Suprapubic skin (tissue), 4 donors: ENCODE data around the gene CFAP97D1. TPM values are rescaled to one million over a fixed set of nuclear protein-coding genes. Genes with fewer than 3 reads are reported as not detected.
A peak's percentile ranks its signal among the peaks of the same experiment; 100 is the strongest.

Source experiments
- DNase-seq, 2 donors: peaks; one replicate each; pipeline ENCODE4 v3.0.0-alpha.2; 2019; ENCODE audit warnings: low spot score in 2 of 2
- H3K27ac ChIP-seq: fragments of 200-600 bp; sonication (generic); one replicate; pipeline ENCODE4 v1.5.1; 2019
- H3K27me3 ChIP-seq: fragments of 200-600 bp; sonication (generic); one replicate; pipeline ENCODE4 v1.5.1; 2019
- H3K36me3 ChIP-seq: fragments of 200-600 bp; sonication (generic); one replicate; pipeline ENCODE4 v1.5.1; 2019
- H3K4me1 ChIP-seq: fragments of 200-600 bp; sonication (generic); one replicate; pipeline ENCODE4 v1.5.1; 2019
- H3K4me3 ChIP-seq: fragments of 200-600 bp; sonication (generic); one replicate; pipeline ENCODE4 v1.5.1; 2019; ENCODE audit warnings: mild to moderate bottlenecking
- H3K9me3 ChIP-seq: fragments of 200-600 bp; sonication (generic); one replicate; pipeline ENCODE4 v1.5.1; 2019
- EP300 ChIP-seq: sonication (generic); formaldehyde crosslinking; IDR thresholded peaks from one replicate; pipeline ENCODE4 v1.6.1; 2017; ENCODE audit warnings: antibody characterized with exemption
- POLR2A ChIP-seq, 2 donors: fragments of 450-650 bp; IDR thresholded peaks; one replicate each; pipeline ENCODE4 v1.6.1; 2017; ENCODE audit warnings: antibody characterized with exemption in 2 of 2, mild to moderate bottlenecking in 2 of 2, moderate library complexity in 2 of 2
- POLR2AphosphoS5 ChIP-seq, 3 donors: sonication (generic); formaldehyde crosslinking; IDR thresholded peaks; one replicate each; pipeline ENCODE4 v1.6.1; 2017; ENCODE audit warnings: antibody characterized with exemption in 3 of 3
- WGBS: methylation state at CpG from one replicate; pipeline ENCODE4 v1.1.5; 2018; 5-methylcytosine and 5-hydroxymethylcytosine counted together
- total RNA-seq, 4 donors: library from RNA; depleted of rRNA; stranded (reverse); fragments of >200 nt; gene quantifications; one replicate each; pipeline ENCODE4 v1.1.0, GENCODE V29; 2016
- TF ChIP-seq, protein P1 (sequence below), 2 donors: fragments of 200-600 bp in 1 of 2; fragments of 450-650 bp in 1 of 2; sonication (generic) in 1 of 2; IDR thresholded peaks; one replicate each; pipeline ENCODE4 v1.5.1; 2016 to 2019; ENCODE audit warnings: antibody characterized with exemption in 2 of 2, mild to moderate bottlenecking in 1 of 2, moderate library complexity in 1 of 2

The CFAP97D1 gene
- total RNA-seq, 4 donors from 2014 or later, result 0.10 to 0.48 (median 0.13) TPM; not detected in 1

DNA sequence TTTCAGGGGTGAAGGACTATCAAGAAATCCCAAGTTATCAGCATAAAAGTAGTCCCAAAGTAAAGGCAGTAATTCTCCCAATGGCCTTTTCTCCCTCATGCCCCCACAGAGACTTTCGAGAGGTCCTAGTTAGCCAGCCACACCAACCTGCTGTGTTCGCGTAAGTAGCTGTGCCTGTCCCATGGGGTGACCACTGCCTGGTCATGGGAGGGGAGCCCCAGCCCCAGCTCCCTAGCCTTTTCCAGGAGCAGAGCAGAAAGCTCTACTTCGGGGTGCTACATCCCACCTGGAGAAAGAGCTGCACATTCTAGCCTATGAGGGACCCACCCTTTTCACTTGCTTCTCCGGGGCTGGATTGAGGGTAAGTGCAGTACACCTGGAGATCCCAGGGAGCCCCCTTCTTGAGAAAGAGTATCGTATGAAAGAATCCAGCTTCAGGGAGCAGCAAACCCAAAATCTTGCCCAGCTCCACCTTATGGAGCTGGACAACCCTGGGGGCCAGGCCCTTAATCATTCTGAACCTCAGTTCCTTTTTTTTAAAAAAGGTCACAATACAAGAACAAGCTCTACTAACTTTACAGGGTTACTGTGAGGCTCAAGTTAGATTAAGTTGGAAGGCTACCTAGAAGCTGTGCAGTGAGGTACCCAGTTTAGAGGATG, 13.1 kb upstream of the CFAP97D1 start:
- Histone ChIP-seq H3K9me3 (no peaks in the 10 kb centered on the region), H3K36me3 (peaks cover 49% of the 10 kb centered on the region), H3K27me3 (no peaks in the 10 kb centered on the region), H3K4me1 (no peaks in the 10 kb centered on the region), H3K27ac (no peak overlapping the region), H3K4me3 (no peak overlapping the region)
- WGBS, result 80% methylated on average over 6 of the region's 6 CpGs
- TF ChIP-seq, protein P1, sequence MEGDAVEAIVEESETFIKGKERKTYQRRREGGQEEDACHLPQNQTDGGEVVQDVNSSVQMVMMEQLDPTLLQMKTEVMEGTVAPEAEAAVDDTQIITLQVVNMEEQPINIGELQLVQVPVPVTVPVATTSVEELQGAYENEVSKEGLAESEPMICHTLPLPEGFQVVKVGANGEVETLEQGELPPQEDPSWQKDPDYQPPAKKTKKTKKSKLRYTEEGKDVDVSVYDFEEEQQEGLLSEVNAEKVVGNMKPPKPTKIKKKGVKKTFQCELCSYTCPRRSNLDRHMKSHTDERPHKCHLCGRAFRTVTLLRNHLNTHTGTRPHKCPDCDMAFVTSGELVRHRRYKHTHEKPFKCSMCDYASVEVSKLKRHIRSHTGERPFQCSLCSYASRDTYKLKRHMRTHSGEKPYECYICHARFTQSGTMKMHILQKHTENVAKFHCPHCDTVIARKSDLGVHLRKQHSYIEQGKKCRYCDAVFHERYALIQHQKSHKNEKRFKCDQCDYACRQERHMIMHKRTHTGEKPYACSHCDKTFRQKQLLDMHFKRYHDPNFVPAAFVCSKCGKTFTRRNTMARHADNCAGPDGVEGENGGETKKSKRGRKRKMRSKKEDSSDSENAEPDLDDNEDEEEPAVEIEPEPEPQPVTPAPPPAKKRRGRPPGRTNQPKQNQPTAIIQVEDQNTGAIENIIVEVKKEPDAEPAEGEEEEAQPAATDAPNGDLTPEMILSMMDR (IDR thresholded peaks at IDR 0.05), result no peak
- no peak for TF ChIP-seq POLR2AphosphoS5 (IDR thresholded peaks at IDR 0.05)
- no peak for TF ChIP-seq POLR2A (IDR thresholded peaks at IDR 0.05)
- TF ChIP-seq EP300, result no peak
- DNase-seq, result peak in 1 of 2 donors; percentile 31

DNA sequence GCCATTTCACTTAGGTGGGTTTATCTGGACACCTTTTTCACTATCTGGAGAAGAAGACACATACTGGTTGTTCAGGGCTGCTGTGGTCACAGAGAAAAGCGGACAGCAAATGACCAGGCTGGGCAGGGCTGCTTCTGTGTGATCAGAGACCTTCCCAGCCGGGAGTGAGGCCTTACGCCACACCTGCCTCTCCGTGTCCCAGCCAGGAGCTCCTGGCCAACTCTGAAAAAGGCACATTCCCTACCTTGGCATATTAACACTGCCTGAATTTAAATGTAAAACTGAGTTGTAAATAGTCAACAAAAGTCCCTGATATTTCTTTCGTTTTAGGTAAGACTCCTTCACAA, 12.5 kb upstream of the CFAP97D1 start:
- WGBS, result 70% methylated on average over 5 of the region's 5 CpGs
- Histone ChIP-seq H3K4me1 (peaks cover 2% of the 10 kb centered on the region), H3K9me3 (no peaks in the 10 kb centered on the region), H3K4me3 (no peak overlapping the region), H3K36me3 (peaks cover 54% of the 10 kb centered on the region), H3K27me3 (no peaks in the 10 kb centered on the region), H3K27ac (no peak overlapping the region)
- peak; percentile 43 to 74 for DNase-seq
- TF ChIP-seq EP300 (no peak), POLR2AphosphoS5 (IDR thresholded peaks at IDR 0.05) (no peak), POLR2A (IDR thresholded peaks at IDR 0.05) (no peak)
- TF ChIP-seq, protein P1 (IDR thresholded peaks at IDR 0.05), result no peak

DNA sequence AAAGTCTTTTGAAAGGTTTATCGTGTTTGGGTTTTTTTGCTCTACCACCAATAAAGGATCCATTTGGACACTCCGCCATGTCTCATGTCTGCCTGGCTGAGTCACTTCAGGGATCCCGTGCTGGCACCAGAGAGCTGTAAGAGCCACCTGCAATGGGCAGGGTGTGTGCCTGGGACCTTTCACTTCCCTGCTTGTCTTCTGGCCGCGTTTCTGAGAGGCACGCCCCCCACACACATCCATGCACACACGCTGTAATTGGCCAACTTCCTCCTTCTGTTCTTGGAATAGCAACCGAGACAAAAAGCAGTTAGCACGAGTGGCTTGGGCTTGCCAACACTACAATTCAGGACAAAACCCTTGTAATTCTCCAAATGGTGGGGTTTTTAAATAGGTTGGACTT, 11.9 kb upstream of the CFAP97D1 start:
- no peak for DNase-seq
- peaks cover 61% of the 10 kb centered on the region for H3K36me3 ChIP-seq
- H3K27ac ChIP-seq, result no peak overlapping the region
- no peaks in the 10 kb centered on the region for H3K27me3 ChIP-seq
- 42% methylated on average over 9 of the region's 9 CpGs for WGBS
- TF ChIP-seq, protein P1 (IDR thresholded peaks at IDR 0.05), result no peak
- TF ChIP-seq POLR2A (IDR thresholded peaks at IDR 0.05) (no peak), POLR2AphosphoS5 (IDR thresholded peaks at IDR 0.05) (no peak), EP300 (no peak)
- H3K4me1 ChIP-seq, result peaks cover 2% of the 10 kb centered on the region
- no peaks in the 10 kb centered on the region for H3K9me3 ChIP-seq
- no peak overlapping the region for H3K4me3 ChIP-seq

DNA sequence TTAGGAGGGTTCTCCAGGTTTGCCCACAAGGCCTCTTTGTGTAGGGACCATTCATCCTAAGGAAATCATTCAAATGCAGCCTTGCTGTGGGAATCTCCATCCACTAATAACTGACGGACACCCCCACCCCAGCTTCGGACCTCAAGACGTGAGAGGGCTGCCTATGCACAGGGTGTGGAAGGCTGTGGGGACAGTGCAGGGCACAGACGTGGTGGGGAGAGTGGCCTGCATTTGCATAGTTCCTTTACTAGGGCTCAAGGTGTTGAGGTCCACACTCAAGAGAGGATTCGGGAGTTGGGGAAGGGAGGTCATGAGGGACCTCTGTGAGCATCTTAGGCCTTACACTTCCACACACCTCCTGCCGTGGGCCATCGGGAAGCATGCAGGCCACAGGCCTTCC, 11.3 kb upstream of the CFAP97D1 start:
- TF ChIP-seq, protein P1 (IDR thresholded peaks at IDR 0.05), result no peak
- no peak for TF ChIP-seq POLR2AphosphoS5 (IDR thresholded peaks at IDR 0.05)
- no peak for TF ChIP-seq POLR2A (IDR thresholded peaks at IDR 0.05)
- no peak for TF ChIP-seq EP300
- WGBS, result 88% methylated on average over 7 of the region's 7 CpGs
- Histone ChIP-seq H3K9me3 (no peaks in the 10 kb centered on the region), H3K27me3 (no peaks in the 10 kb centered on the region), H3K36me3 (peaks cover 67% of the 10 kb centered on the region), H3K4me3 (no peak overlapping the region), H3K4me1 (peaks cover 2% of the 10 kb centered on the region), H3K27ac (no peak overlapping the region)
- DNase-seq, result no peak

DNA sequence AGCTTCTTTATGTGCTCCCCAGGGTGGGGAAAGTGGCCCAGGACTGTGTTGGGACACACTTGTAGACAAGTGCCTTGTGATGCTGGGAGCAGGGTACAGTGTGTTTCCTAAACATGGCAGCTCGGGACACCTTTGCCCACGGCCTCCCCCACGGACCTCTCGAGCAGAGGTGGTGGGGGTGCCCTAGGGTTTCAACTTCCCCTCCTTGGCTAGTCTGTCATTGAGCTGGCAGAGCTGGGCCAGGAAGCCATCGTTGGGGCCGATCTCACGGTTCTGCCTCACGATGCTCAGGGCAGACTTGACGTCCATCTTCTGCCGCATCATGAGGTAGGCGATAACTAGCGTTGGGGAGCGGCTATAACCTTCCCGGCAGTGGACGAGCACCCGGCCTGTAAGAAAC, 10.8 kb upstream of the CFAP97D1 start:
- no peak overlapping the region for H3K27ac ChIP-seq
- TF ChIP-seq POLR2AphosphoS5 (IDR thresholded peaks at IDR 0.05), result no peak
- H3K36me3 ChIP-seq, result peaks cover 72% of the 10 kb centered on the region
- WGBS, result 95% methylated on average over 8 of the region's 16 CpGs
- no peak overlapping the region for H3K4me3 ChIP-seq
- H3K4me1 ChIP-seq, result peaks cover 2% of the 10 kb centered on the region
- H3K9me3 ChIP-seq, result no peaks in the 10 kb centered on the region
- DNase-seq, result no peak
- H3K27me3 ChIP-seq, result no peaks in the 10 kb centered on the region

DNA sequence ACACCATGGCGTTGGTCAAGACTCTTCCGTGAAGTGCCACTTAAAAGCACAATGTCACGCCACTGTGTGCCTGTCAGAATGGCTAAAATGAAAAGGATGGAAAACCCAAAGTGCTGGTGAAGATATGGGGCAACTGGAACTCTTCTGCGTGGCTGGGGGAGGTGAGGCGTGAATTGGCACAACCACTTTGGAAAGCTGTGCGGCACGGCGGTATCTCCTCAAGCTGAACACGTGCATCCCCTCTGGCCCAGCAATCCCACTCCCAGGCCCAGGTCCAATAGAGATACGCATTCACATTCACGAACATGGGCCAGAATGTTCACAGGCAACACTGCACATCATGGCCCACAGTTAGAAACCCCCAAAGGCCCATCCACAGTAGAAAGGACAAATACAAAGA, 10.4 kb upstream of the CFAP97D1 start:
- no peak for DNase-seq
- peaks cover 76% of the 10 kb centered on the region for H3K36me3 ChIP-seq
- H3K4me3 ChIP-seq, result no peak overlapping the region
- no peak overlapping the region for H3K27ac ChIP-seq
- H3K27me3 ChIP-seq, result no peaks in the 10 kb centered on the region
- TF ChIP-seq EP300, result no peak
- 92% methylated on average over 8 of the region's 11 CpGs for WGBS
- no peaks in the 10 kb centered on the region for H3K9me3 ChIP-seq
- peaks cover 2% of the 10 kb centered on the region for H3K4me1 ChIP-seq
